ENCODE results near the gene GOLM1. TPM values are rescaled to one million over a fixed set of nuclear protein-coding genes. Genes with fewer than 3 reads are reported as not detected.

Gene GOLM1
- total and polyA plus RNA-seq, 4 donors, result 21.7 to 55.2 (median 35.7) TPM

DNA sequence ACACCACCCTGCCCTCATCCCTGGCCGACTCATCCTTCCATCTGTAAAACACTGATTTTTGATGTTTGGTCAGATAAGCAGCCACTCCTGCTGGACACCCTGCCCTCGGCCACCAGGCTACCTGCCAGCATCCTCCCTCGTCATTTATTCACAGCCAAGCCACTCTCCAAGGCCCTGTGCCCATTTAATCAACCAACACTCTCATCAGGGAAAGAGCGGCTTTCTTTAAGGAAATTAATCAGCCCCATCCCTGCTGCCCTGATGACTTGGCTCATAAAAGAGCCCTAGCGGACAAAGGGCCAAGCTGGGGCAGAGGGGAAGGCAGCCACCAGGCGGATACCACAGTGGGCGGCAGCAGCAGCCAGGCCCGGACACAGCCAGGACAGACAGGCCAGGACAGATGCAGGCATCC, 52.4 kb downstream of the GOLM1 start:
- no peak for ATAC-seq (ENCODE audit: insufficient read depth, low FRiP score)
- H3K4me3 ChIP-seq, result no peak overlapping the region
- no peaks in the 10 kb centered on the region for H3K4me1 ChIP-seq (ENCODE audit: control insufficient read depth in 5 of 5, insufficient read depth in 5 of 5, low read length in 5 of 5)
- H3K9ac ChIP-seq (ENCODE audit: insufficient read depth in 1 of 2, low read length in 2 of 2), result no peak overlapping the region
- TF ChIP-seq, protein P1, sequence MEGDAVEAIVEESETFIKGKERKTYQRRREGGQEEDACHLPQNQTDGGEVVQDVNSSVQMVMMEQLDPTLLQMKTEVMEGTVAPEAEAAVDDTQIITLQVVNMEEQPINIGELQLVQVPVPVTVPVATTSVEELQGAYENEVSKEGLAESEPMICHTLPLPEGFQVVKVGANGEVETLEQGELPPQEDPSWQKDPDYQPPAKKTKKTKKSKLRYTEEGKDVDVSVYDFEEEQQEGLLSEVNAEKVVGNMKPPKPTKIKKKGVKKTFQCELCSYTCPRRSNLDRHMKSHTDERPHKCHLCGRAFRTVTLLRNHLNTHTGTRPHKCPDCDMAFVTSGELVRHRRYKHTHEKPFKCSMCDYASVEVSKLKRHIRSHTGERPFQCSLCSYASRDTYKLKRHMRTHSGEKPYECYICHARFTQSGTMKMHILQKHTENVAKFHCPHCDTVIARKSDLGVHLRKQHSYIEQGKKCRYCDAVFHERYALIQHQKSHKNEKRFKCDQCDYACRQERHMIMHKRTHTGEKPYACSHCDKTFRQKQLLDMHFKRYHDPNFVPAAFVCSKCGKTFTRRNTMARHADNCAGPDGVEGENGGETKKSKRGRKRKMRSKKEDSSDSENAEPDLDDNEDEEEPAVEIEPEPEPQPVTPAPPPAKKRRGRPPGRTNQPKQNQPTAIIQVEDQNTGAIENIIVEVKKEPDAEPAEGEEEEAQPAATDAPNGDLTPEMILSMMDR (IDR thresholded peaks at IDR 0.05; ENCODE audit: control extremely low read depth, extremely low read depth), result no peak
- H3K27me3 ChIP-seq (ENCODE audit: control insufficient read depth in 3 of 3, insufficient read depth in 3 of 3, low read length in 2 of 3), result no peaks in the 10 kb centered on the region
- 81 to 83% methylated on average over 8 of the region's 8 CpGs for WGBS, 2 donors
- H3K9me3 ChIP-seq (ENCODE audit: control insufficient read depth in 4 of 4, insufficient read depth in 3 of 4, low read length in 3 of 4), result no peaks in the 10 kb centered on the region
- no peak for DNase-seq
- H3K27ac ChIP-seq (ENCODE audit: low read depth in 1 of 2, low read length in 1 of 2), result no peak overlapping the region
- peaks cover 0 to 6% (median 0%) of the 10 kb centered on the region in 4 donors for H3K36me3 ChIP-seq (ENCODE audit: control insufficient read depth in 4 of 4, insufficient read depth in 4 of 4, low read length in 4 of 4)

DNA sequence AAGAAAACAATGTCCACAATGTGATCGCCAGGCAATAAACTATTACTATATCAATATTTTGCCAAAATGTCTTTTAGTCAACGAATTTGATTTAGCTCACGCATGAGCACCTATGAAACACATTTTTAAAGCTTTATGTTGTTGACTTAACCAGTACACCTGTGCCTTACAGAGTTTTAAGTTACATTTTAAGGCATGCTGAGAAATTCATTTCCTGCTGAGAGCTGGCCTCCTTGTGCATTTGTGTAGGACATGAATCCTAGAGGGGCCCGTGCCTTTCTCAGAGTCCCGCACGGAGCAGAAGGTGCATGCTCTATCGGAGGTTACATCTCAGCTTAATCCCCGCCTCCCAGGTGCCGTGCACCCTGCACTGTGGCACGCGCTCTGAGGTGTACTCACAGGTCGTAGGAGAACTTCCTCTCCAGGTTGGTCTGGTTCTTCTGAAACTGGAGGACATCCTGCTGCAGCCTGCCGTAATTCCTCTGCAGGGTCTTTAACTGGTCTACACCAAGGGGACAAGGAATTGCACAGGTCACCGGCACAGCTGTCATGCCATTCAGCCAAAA, 53.2 kb downstream of the GOLM1 start:
- 92 to 93% methylated on average over 14 of the region's 14 CpGs for WGBS, 2 donors
- Histone ChIP-seq H3K27ac (ENCODE audit: low read depth in 1 of 2, low read length in 1 of 2) (no peak overlapping the region), H3K27me3 (ENCODE audit: control insufficient read depth in 3 of 3, insufficient read depth in 3 of 3, low read length in 2 of 3) (no peaks in the 10 kb centered on the region), H3K36me3 (ENCODE audit: control insufficient read depth in 4 of 4, insufficient read depth in 4 of 4, low read length in 4 of 4) (peaks cover 0 to 6% (median 0%) of the 10 kb centered on the region in 4 donors), H3K9me3 (ENCODE audit: control insufficient read depth in 4 of 4, insufficient read depth in 3 of 4, low read length in 3 of 4) (no peaks in the 10 kb centered on the region), H3K4me1 (ENCODE audit: control insufficient read depth in 5 of 5, insufficient read depth in 5 of 5, low read length in 5 of 5) (peaks cover 0 to 4% (median 0%) of the 10 kb centered on the region in 5 donors), H3K9ac (ENCODE audit: insufficient read depth in 1 of 2, low read length in 2 of 2) (no peak overlapping the region), H3K4me3 (no peak overlapping the region)
- DNase-seq (no peak), ATAC-seq (ENCODE audit: insufficient read depth, low FRiP score) (no peak)
- TF ChIP-seq, protein P1 (IDR thresholded peaks at IDR 0.05; ENCODE audit: control extremely low read depth, extremely low read depth), result no peak

DNA sequence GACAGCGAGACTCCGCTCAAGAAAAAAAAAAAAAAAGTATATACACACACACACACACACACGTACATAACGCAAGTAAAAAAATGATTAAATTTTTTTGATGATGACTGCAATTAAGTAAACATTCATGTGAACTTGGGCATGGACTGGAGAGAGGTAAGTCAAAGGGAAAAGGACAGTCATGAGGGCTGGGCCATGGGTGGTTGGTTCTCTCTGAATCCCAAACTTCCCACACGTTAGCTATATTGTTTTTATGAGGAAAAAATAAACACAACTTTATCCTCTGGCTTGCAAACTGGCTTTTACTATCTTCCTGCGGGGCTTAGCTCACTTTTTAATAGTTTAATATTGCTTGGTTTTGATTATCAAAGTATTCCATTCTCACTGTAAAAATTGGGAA, 53.7 kb downstream of the GOLM1 start:
- no peak for DNase-seq
- TF ChIP-seq, protein P1 (IDR thresholded peaks at IDR 0.05; ENCODE audit: control extremely low read depth, extremely low read depth), result no peak

DNA sequence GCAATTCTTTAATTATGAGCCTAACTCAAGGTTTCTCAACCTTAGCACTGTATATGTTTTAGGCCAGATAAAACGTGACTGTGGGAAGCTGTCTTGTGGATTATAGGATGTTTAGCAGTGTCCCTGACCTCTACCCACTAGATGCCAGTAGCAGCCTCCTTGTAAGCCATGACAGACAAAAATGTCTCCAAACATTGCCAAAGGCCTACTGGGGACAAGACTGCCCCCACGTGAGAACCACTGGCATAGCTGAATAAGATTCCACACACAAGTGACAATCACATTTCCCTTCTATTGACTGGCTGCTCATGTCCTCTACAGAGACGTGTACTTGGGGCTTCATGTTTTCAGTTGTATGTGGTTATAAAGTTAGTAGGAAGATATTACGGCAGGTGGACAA, 55.4 kb downstream of the GOLM1 start:
- Histone ChIP-seq H3K4me3 (no peak overlapping the region), H3K9me3 (ENCODE audit: control insufficient read depth in 4 of 4, insufficient read depth in 3 of 4, low read length in 3 of 4) (no peaks in the 10 kb centered on the region), H3K27me3 (ENCODE audit: control insufficient read depth in 3 of 3, insufficient read depth in 3 of 3, low read length in 2 of 3) (no peaks in the 10 kb centered on the region), H3K27ac (ENCODE audit: low read depth in 1 of 2, low read length in 1 of 2) (no peak overlapping the region), H3K36me3 (ENCODE audit: control insufficient read depth in 4 of 4, insufficient read depth in 4 of 4, low read length in 4 of 4) (peaks cover 0 to 9% (median 0%) of the 10 kb centered on the region in 4 donors), H3K4me1 (ENCODE audit: control insufficient read depth in 5 of 5, insufficient read depth in 5 of 5, low read length in 5 of 5) (peaks cover 0 to 4% (median 0%) of the 10 kb centered on the region in 5 donors), H3K9ac (ENCODE audit: insufficient read depth in 1 of 2, low read length in 2 of 2) (no peak overlapping the region)
- ATAC-seq (ENCODE audit: insufficient read depth, low FRiP score), result no peak
- TF ChIP-seq, protein P1 (IDR thresholded peaks at IDR 0.05; ENCODE audit: control extremely low read depth, extremely low read depth), result no peak
- no peak for DNase-seq
- WGBS, 2 donors, result 85 to 90% methylated on average over 4 of the region's 4 CpGs

More for the DNA sequence above, 53.7 kb downstream of the GOLM1 start:
- Histone ChIP-seq H3K27ac (ENCODE audit: low read depth in 1 of 2, low read length in 1 of 2) (no peak overlapping the region), H3K4me3 (no peak overlapping the region), H3K9me3 (ENCODE audit: control insufficient read depth in 4 of 4, insufficient read depth in 3 of 4, low read length in 3 of 4) (no peaks in the 10 kb centered on the region), H3K27me3 (ENCODE audit: control insufficient read depth in 3 of 3, insufficient read depth in 3 of 3, low read length in 2 of 3) (no peaks in the 10 kb centered on the region), H3K4me1 (ENCODE audit: control insufficient read depth in 5 of 5, insufficient read depth in 5 of 5, low read length in 5 of 5) (peaks cover 0 to 4% (median 0%) of the 10 kb centered on the region in 5 donors), H3K36me3 (ENCODE audit: control insufficient read depth in 4 of 4, insufficient read depth in 4 of 4, low read length in 4 of 4) (peaks cover 0 to 6% (median 0%) of the 10 kb centered on the region in 4 donors), H3K9ac (ENCODE audit: insufficient read depth in 1 of 2, low read length in 2 of 2) (no peak overlapping the region)
- whole genome bisulfite sequencing, 2 donors, result 91 to 95% methylated on average over 6 of the region's 6 CpGs
- ATAC-seq (ENCODE audit: insufficient read depth, low FRiP score), result no peak
